Esophagus (tissue), 2 donors: ENCODE results near the gene TET2. TPM values are rescaled to one million over a fixed set of nuclear protein-coding genes. Genes with fewer than 3 reads are reported as not detected.

ENCODE experiments used
- H3K27ac ChIP-seq, 2 donors: one replicate each; pipeline ENCODE4 v1.5.1; 2013; ENCODE audit warnings: low read depth in 2 of 2, mild to moderate bottlenecking in 2 of 2, inconsistent platforms in 1 of 2, low read length in 1 of 2, moderate library complexity in 1 of 2
- H3K27me3 ChIP-seq, 2 donors: one replicate each; pipeline ENCODE4 v1.6.1; 2013; ENCODE audit warnings: low read length in 2 of 2, control low read depth in 1 of 2, mild to moderate bottlenecking in 1 of 2; ENCODE audit not compliant: insufficient read depth in 2 of 2, control insufficient read depth in 1 of 2
- H3K36me3 ChIP-seq, 2 donors: one replicate each; pipeline ENCODE4 v1.6.1; 2013; ENCODE audit warnings: low read length in 1 of 2; ENCODE audit not compliant: control insufficient read depth in 2 of 2, insufficient read depth in 2 of 2
- H3K4me1 ChIP-seq, 2 donors: one replicate each; pipeline ENCODE4 v1.6.1; 2013; ENCODE audit warnings: low read length in 1 of 2; ENCODE audit not compliant: control insufficient read depth in 2 of 2, insufficient read depth in 2 of 2
- H3K4me3 ChIP-seq, 2 donors: one replicate each; pipeline ENCODE4 v1.5.1; 2013; ENCODE audit warnings: low read length in 2 of 2, mild to moderate bottlenecking in 2 of 2, low read depth in 1 of 2, moderate library complexity in 1 of 2
- H3K9me3 ChIP-seq, 2 donors: one replicate each; pipeline ENCODE4 v1.6.1; 2013; ENCODE audit warnings: mild to moderate bottlenecking in 2 of 2, low read depth in 1 of 2, low read length in 1 of 2, moderate library complexity in 1 of 2; ENCODE audit not compliant: control insufficient read depth in 2 of 2, insufficient read depth in 1 of 2
- WGBS, 2 donors: extraction: QIAGEN DNeasy Blood & Tissue Kit; methylation state at CpG; one replicate each; pipeline ENCODE4 v1.1.7; 2013; 5-methylcytosine and 5-hydroxymethylcytosine counted together
- polyA plus RNA-seq, 2 donors: library from polyadenylated mRNA; stranded (reverse); fragments of 200-250 nt; gene quantifications; one replicate each; pipeline ENCODE4 v1.2.3, GENCODE V29; 2013
- donor health status: healthy with polysubstance abuse.
- donor health status: Bipolar disorder and iron deficiency.

TET2 gene
- polyA plus RNA-seq, 2 donors, result 4.7 to 5.3 TPM

- Histone ChIP-seq H3K4me3 (no peak overlapping the region), H3K27me3 (no peaks in the 10 kb centered on the region), H3K4me1 (no peaks in the 10 kb centered on the region), H3K27ac (no peak overlapping the region), H3K9me3 (no peaks in the 10 kb centered on the region), H3K36me3 (no peaks in the 10 kb centered on the region)
- WGBS, 2 donors, result 71 to 88% methylated on average over 2 of the region's 2 CpGs
Observed at GRCh38 chr4:105327222-105327621, 180.5 kb downstream of the TET2 start.

DNA sequence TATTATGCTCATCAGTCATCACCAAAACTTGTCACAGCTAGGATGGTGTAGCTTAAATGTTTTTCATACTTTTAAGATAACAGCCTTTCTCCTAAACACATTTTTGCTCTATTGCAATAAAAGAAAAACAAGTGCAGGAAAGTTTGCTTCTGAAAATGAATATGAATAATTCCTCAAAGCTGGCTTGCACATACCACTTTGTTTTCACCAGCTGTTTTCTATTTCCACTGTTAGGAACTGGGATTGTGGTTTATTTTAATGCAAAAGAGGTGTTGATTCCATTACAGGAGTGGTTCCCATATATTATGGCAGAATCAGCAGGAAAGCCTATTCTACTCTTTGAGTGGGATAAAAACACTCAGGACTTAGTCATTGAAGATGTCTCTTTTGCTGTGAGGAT lies 181.3 kb downstream of the TET2 start:
- Histone ChIP-seq H3K27ac (no peak overlapping the region), H3K36me3 (no peaks in the 10 kb centered on the region), H3K9me3 (peaks cover 0 to 3% of the 10 kb centered on the region in 2 donors), H3K27me3 (no peaks in the 10 kb centered on the region), H3K4me1 (no peaks in the 10 kb centered on the region), H3K4me3 (no peak overlapping the region)

DNA sequence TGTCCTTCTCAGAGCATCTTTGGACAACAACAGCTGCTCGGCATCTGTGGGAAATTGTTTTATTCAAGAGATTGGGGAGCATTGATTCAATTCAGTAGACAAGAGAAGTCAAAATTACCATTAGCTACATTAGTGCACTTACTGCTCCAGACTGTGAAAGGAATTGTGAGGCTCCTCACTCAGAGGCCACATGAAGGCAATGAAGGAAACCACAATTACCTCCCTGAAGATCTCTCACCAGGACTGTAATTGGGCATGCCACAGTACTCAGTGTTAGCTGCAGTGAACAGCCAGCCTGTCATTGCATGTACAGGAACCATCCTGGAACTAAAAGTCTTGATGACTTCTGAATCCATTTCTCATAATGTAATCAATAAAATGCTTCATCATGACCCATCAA lies 182.4 kb downstream of the TET2 start:
- Histone ChIP-seq H3K9me3 (peaks cover 0 to 3% of the 10 kb centered on the region in 2 donors), H3K36me3 (no peaks in the 10 kb centered on the region), H3K27me3 (no peaks in the 10 kb centered on the region), H3K27ac (no peak overlapping the region), H3K4me1 (no peaks in the 10 kb centered on the region), H3K4me3 (no peak overlapping the region)
- WGBS, 2 donors, result 92 to 94% methylated on average over 1 of the region's 1 CpG
